HepG2 (cell line): Measurements from ENCODE around the gene MXRA8. TPM values are rescaled to one million over a fixed set of nuclear protein-coding genes. Genes with fewer than 3 reads are reported as not detected.

Experiments used
- ATAC-seq: fragments of 200-7000 bp; cut with Tn5 transposase; 3 replicates; pipeline ENCODE4 v1.9.1; 2020; ENCODE audit warnings: mild to moderate bottlenecking, moderate library complexity
- BruUV-seq: library from RNA; stranded (reverse); fragments of 400-500 nt; replicated peaks from 2 replicates; lab custom pipeline; 2021; lab: Mats Ljungman, UMichigan
- CTCF ChIA-PET: fragments of 300-600 bp; formaldehyde crosslinking; extraction: SDS; loops from one replicate; lab custom pipeline; 2021; ENCODE audit warnings: low total read pairs, inconsistent platforms, low intra/inter-chr PET ratio; lab: Yijun Ruan, JAX
- POLR2A ChIA-PET: fragments of 350-600 bp; sonication (Branson Sonifier 250); formaldehyde crosslinking; loops from one replicate; lab custom pipeline; 2020; ENCODE audit warnings: antibody characterized with exemption, inconsistent platforms; lab: Yijun Ruan, JAX
- DNase-seq: peaks from one replicate; pipeline ENCODE4 v3.0.0-alpha.2; 2015; ENCODE audit warnings: low spot score
- FAIRE-seq: peaks from 3 replicates; lab custom pipeline; 2011; peaks lifted over from hg19 to GRCh38; lab: Jason Lieb, UNC
- H2AFZ ChIP-seq: one replicate; pipeline ENCODE4 v1.6.1; 2011; ENCODE audit warnings: low read length, inconsistent platforms
- H3K27ac ChIP-seq: fragments of 300-600 bp; 3 replicates; pipeline ENCODE4 v1.8.0; 2011; ENCODE audit warnings: mixed run types, mild to moderate bottlenecking, mixed read lengths, low read length, inconsistent platforms; ENCODE audit not compliant: insufficient read depth; ENCODE audit errors: extremely low read length
- H3K27me3 ChIP-seq, 2 experiments: fragments of 200-600 bp in 1 of 2; 2 replicates in 1 of 2; 3 replicates in 1 of 2; pipeline versions ENCODE4 v1.6.0 to v1.8.0; 2011; ENCODE audit warnings: low read length in 2 of 2, mild to moderate bottlenecking in 2 of 2, moderate library complexity in 2 of 2, inconsistent platforms in 1 of 2; ENCODE audit not compliant: insufficient read depth in 2 of 2, control insufficient read depth in 1 of 2
- H3K36me3 ChIP-seq, 2 experiments: fragments of 200-600 bp in 1 of 2; replicated peaks in 1 of 2; 2 replicates in 1 of 2; 3 replicates in 1 of 2; pipeline versions ENCODE4 v1.5.1 to v1.8.0; 2011; ENCODE audit warnings: low read length in 2 of 2, inconsistent platforms in 1 of 2; ENCODE audit not compliant: insufficient read depth in 2 of 2, control insufficient read depth in 1 of 2
- H3K4me1 ChIP-seq: 2 replicates; pipeline ENCODE4 v1.5.1; 2012; ENCODE audit warnings: low read length, inconsistent platforms; ENCODE audit not compliant: insufficient read depth
- H3K4me2 ChIP-seq: 2 replicates; pipeline ENCODE4 v1.6.0; 2011; ENCODE audit warnings: low read depth, low read length, inconsistent platforms
- H3K4me3 ChIP-seq, 3 experiments: fragments of 200-600 bp in 1 of 3; sonication (generic), shearing (Covaris generic) in 1 of 3; replicated peaks in 1 of 3; 2 replicates each; pipeline ENCODE4 v1.5.1; 2011 to 2016; ENCODE audit warnings: low read length in 3 of 3, inconsistent platforms in 2 of 3, low read depth in 2 of 3, mild to moderate bottlenecking in 2 of 3, control low read depth in 1 of 3, mixed read lengths in 1 of 3; ENCODE audit not compliant: insufficient read depth in 1 of 3
- H3K79me2 ChIP-seq: one replicate; pipeline ENCODE4 v1.6.1; 2011; ENCODE audit warnings: low read length, inconsistent platforms; ENCODE audit not compliant: insufficient read depth
- H3K9ac ChIP-seq: 2 replicates; pipeline ENCODE4 v1.6.0; 2011; ENCODE audit warnings: mild to moderate bottlenecking, low read depth, low read length, inconsistent platforms; ENCODE audit not compliant: insufficient read depth
- H3K9me3 ChIP-seq: 2 replicates; pipeline ENCODE4 v1.5.1; 2012; ENCODE audit warnings: mild to moderate bottlenecking, low read length
- H4K20me1 ChIP-seq: 2 replicates; pipeline ENCODE4 v1.6.0; 2011; ENCODE audit warnings: inconsistent platforms, mild to moderate bottlenecking, low read length, moderate library complexity; ENCODE audit not compliant: insufficient read depth
- FOXO1 ChIP-seq: sonication (generic); formaldehyde crosslinking; IDR thresholded peaks from 2 replicates; pipeline ENCODE4 v1.4.0; 2020; ENCODE audit warnings: missing genetic modification reagents
- HIVEP1 ChIP-seq: sonication (generic); formaldehyde crosslinking; IDR thresholded peaks from 2 replicates; pipeline ENCODE4 v1.4.0; 2020; ENCODE audit warnings: mild to moderate bottlenecking, missing genetic modification reagents
- ZHX2 ChIP-seq, 2 experiments: sonication (generic) in 1 of 2; formaldehyde crosslinking in 1 of 2; IDR thresholded peaks; 2 replicates each; pipeline versions ENCODE4 v1.6.1 to v1.9.0; 2014 to 2022; ENCODE audit warnings: antibody characterized with exemption in 1 of 2, borderline replicate concordance in 1 of 2, inconsistent platforms in 1 of 2, low read depth in 1 of 2, missing genetic modification reagents in 1 of 2
- ZNF10 ChIP-seq: sonication (generic); formaldehyde crosslinking; IDR thresholded peaks from 2 replicates; pipeline ENCODE4 v1.4.0; 2020; ENCODE audit warnings: mild to moderate bottlenecking, low read depth, missing genetic modification reagents, borderline replicate concordance
- ZNF142 ChIP-seq: sonication (generic); formaldehyde crosslinking; IDR thresholded peaks from 2 replicates; pipeline ENCODE4 v1.4.0; 2020; ENCODE audit warnings: missing genetic modification reagents
- ZNF460 ChIP-seq: sonication (generic); formaldehyde crosslinking; IDR thresholded peaks from 2 replicates; pipeline ENCODE4 v1.5.1; 2020; ENCODE audit warnings: missing genetic modification reagents, mild to moderate bottlenecking, borderline replicate concordance
- WGBS: methylation state at CpG from one replicate; pipeline ENCODE4 v1.1.6; 2017; ENCODE audit warnings: low lambda C conversion rate; 5-methylcytosine and 5-hydroxymethylcytosine counted together
- in situ Hi-C: cut with HindIII; loops from 2 replicates; pipeline ENCODE4 v1.10.0; 2017; ENCODE audit warnings: low pct_unique_long_range_greater_than_20kb; ENCODE audit not compliant: extremely low pct_ligation_motif_present
- intact Hi-C: fragments of 100-400 bp; cut with micrococcal nuclease; formaldehyde crosslinking; loops from one replicate; pipeline ENCODE4 v1.10.0; 2022; ENCODE audit not compliant: unreplicated experiment
- polyA plus RNA-seq, 8 experiments: library from polyadenylated mRNA; depleted of rRNA in 3 of 8; stranded (reverse) in 7 of 8; unstranded in 1 of 8; fragments of >200 nt; fragmentation: Illumina TruSeq in 4 of 8; extraction: Trizol in 4 of 8; gene quantifications; 2 replicates each; pipeline versions ENCODE4 v1.2.1 to v1.2.3, GENCODE V29; 2011 to 2016; ENCODE audit warnings: low read depth in 4 of 8, missing spikeins in 1 of 8, mixed read lengths in 1 of 8; ENCODE audit not compliant: insufficient read depth in 1 of 8
- total RNA-seq, 5 experiments: library from RNA; depleted of rRNA; stranded (reverse); fragments of >200 nt; fragmentation: Illumina TruSeq; extraction: Trizol; gene quantifications; 2 replicates each; pipeline ENCODE4 v1.2.3, GENCODE V29; 2016; ENCODE audit warnings: low read depth in 1 of 5

MXRA8 gene
- total and polyA plus RNA-seq, 2 of the 13 experiments (the other 11 are each of a cell fraction or from before 2014, with no cell fraction given) = 19.8 to 44.8 TPM

GRCh38 chr1:1305300-1306069 is 52.9 kb downstream of the MXRA8 start (continued):
- TF ChIP-seq FOXO1 (no peak), ZNF142 (CRISPR knock-in tag) (peak; percentile 48)

- BruUV-seq = no TSS peak
- Histone ChIP-seq H2AFZ (no peak overlapping the region), H3K9me3 (no peaks in the 10 kb centered on the region), H3K36me3 (no peaks in the 10 kb centered on the region), H3K9ac (peak overlapping the region; percentile 88), H3K27ac (peak overlapping the region; percentile 79), H3K79me2 (peaks cover 15% of the 10 kb centered on the region), H3K27me3 (no peaks in the 10 kb centered on the region), H3K4me3 (peak overlapping the region; percentile 77 to 93 (median 91)), H4K20me1 (no peaks in the 10 kb centered on the region; the same call in 1 of the 2 replicates), H3K4me1 (peaks cover 38% of the 10 kb centered on the region), H3K4me2 (peak overlapping the region; percentile 98)
- intact Hi-C loops (no loop called here), in situ Hi-C loops (no loop called here)
- CTCF ChIA-PET = no interaction called here
- no peak for FAIRE-seq
- DNase-seq = peak; percentile 62
- ATAC-seq = peak; percentile 3
- WGBS = 80% methylated on average over 1 of the region's 29 CpGs
- POLR2A ChIA-PET = interaction anchor here (0.5 to 2.0 kb wide), 10 partner anchors 10 to 180 kb away, joined by 3 to 11 read pairs (median 4); partner anchors contain the start of genes AURKAIP1, TAS1R3 and UBE2J2
- TF ChIP-seq ZNF10 (CRISPR knock-in tag) (no peak), HIVEP1 (peak; percentile 44; the same call in 1 of the 2 replicates), ZHX2 (IDR thresholded peaks at IDR 0.05; ENCODE audit: low read depth) (no peak), ZHX2 (CRISPR knock-in tag; IDR thresholded peaks at IDR 0.05; ENCODE audit: borderline replicate concordance) (no peak), ZNF460 (CRISPR knock-in tag) (no peak)
These were observed 53.7 kb downstream of the MXRA8 start for GRCh38 chr1:1304331-1305299.
